Measurements from ENCODE around the gene PHKA2.

The PHKA2 gene

DNA sequence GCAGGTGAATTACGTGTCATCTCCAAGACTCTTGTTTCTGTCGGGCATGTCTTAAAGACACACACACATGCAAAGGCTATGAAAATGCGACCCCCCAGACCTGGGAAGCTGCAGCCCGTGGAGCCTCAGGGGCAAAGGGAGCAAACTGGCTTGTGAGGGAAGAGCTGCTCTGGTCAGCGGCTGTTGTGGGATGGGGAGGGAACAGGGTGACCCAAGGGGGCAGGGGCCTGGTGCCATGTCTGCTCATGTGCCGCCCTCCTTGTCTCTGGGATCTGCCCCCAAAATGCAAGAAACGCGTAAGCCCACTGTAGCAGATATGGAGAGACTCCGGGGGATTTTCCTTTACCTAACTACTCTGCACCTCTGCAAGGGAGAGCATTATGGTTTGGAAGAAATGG, 92.4 kb downstream of the PHKA2 start:
- H3K27me3 ChIP-seq (ENCODE audit: insufficient read depth, low read length, poor library complexity) = no peaks in the 10 kb centered on the region
- no peak overlapping the region for H2BK5ac ChIP-seq (ENCODE audit: low read length)

DNA sequence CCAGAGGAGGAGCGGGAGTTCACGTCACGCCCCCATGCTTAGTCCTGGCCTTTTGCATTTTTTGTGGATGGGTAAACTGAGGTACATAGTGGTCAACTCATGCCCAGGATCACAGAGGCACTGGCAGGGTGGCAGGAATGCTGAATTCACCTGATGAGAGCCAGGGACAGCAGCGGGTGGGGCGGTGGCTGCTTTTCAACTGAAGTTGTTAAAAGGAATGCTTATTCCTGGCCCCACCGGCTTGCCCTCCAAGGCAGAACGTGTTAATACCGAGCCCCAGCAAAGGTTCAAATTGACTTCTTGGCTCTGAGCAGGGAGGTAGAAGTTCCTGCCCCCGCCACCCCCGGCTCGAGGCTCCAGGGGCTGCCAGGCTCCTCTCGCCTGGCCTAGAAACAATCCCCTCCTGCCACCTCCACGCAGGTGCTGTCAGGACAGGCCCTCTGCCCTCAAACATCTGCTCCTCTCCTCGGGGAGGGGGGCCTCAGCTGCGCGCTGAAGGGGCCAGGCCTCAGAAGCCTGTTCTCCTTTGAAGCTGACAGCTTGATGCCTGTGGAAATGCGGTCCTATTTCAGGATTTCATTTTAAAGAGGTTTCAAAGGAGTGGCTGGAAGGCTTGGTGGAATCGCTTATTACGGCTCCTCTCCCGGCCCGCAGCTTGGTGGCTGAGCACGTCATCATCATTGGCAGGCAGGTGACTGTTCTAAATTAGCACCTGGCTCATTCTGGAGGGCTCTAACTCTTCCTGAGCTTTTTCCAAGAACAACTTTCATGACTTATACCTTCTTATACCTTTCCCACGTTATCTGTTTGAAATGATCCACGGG, 93.0 kb downstream of the PHKA2 start:
- Histone ChIP-seq H4K8ac (ENCODE audit: low read depth, low read length) (no peak overlapping the region), H3K36me3 (ENCODE audit: control insufficient read depth, insufficient read depth, low read length) (no peaks in the 10 kb centered on the region), H2BK5ac (ENCODE audit: low read length) (no peak overlapping the region), H4K5ac (ENCODE audit: low read length) (no peak overlapping the region), H2BK120ac (ENCODE audit: low read depth, low read length) (no peak overlapping the region), H3K23ac (ENCODE audit: low read length) (no peak overlapping the region), H2AK5ac (ENCODE audit: low read length) (no peak overlapping the region), H3K4ac (ENCODE audit: low read depth, low read length) (no peak overlapping the region), H3K4me1 (ENCODE audit: control insufficient read depth, low read depth, low read length) (no peaks in the 10 kb centered on the region), H3K4me2 (ENCODE audit: low read length) (no peak overlapping the region), H3K27me3 (ENCODE audit: insufficient read depth, low read length, poor library complexity) (no peaks in the 10 kb centered on the region), H3K9ac (ENCODE audit: low read length) (no peak overlapping the region), H3K79me1 (ENCODE audit: low read length) (no peaks in the 10 kb centered on the region), H3K27ac (ENCODE audit: low read depth, low read length) (no peak overlapping the region), H3K79me2 (ENCODE audit: control insufficient read depth, insufficient read depth, low read length) (no peaks in the 10 kb centered on the region), H3K4me3 (ENCODE audit: low read length) (no peak overlapping the region), H3K56ac (ENCODE audit: low read length) (no peak overlapping the region), H2BK15ac (replicated peaks; ENCODE audit: low read depth) (no peak overlapping the region), H3K18ac (ENCODE audit: low read length) (no peak overlapping the region)
- no CpG with 5 or more reads among the region's 24 CpGs for WGBS (ENCODE audit: extremely low coverage, insufficient coverage, low lambda C conversion rate)
- DNase-seq = no peak

More for the DNA sequence above, 92.4 kb downstream of the PHKA2 start:
- no peak overlapping the region for H2BK15ac ChIP-seq (replicated peaks; ENCODE audit: low read depth)
- no peak overlapping the region for H3K9ac ChIP-seq (ENCODE audit: low read length)
- no peak overlapping the region for H3K4me3 ChIP-seq (ENCODE audit: low read length)
- H3K18ac ChIP-seq (ENCODE audit: low read length) = no peak overlapping the region
- DNase-seq = no peak
- no peak overlapping the region for H4K5ac ChIP-seq (ENCODE audit: low read length)
- H3K4ac ChIP-seq (ENCODE audit: low read depth, low read length) = no peak overlapping the region
- no peak overlapping the region for H3K4me2 ChIP-seq (ENCODE audit: low read length)
- no peak overlapping the region for H2AK5ac ChIP-seq (ENCODE audit: low read length)
- H3K79me2 ChIP-seq (ENCODE audit: control insufficient read depth, insufficient read depth, low read length) = no peaks in the 10 kb centered on the region
- no peak overlapping the region for H3K23ac ChIP-seq (ENCODE audit: low read length)
- no peaks in the 10 kb centered on the region for H3K4me1 ChIP-seq (ENCODE audit: control insufficient read depth, low read depth, low read length)
- no peaks in the 10 kb centered on the region for H3K79me1 ChIP-seq (ENCODE audit: low read length)
- no peak overlapping the region for H3K56ac ChIP-seq (ENCODE audit: low read length)
- no peaks in the 10 kb centered on the region for H3K36me3 ChIP-seq (ENCODE audit: control insufficient read depth, insufficient read depth, low read length)
- no peak overlapping the region for H2BK120ac ChIP-seq (ENCODE audit: low read depth, low read length)
- no peak overlapping the region for H4K8ac ChIP-seq (ENCODE audit: low read depth, low read length)
- no peak overlapping the region for H3K27ac ChIP-seq (ENCODE audit: low read depth, low read length)
- no CpG with 5 or more reads among the region's 9 CpGs for WGBS (ENCODE audit: extremely low coverage, insufficient coverage, low lambda C conversion rate)

DNA sequence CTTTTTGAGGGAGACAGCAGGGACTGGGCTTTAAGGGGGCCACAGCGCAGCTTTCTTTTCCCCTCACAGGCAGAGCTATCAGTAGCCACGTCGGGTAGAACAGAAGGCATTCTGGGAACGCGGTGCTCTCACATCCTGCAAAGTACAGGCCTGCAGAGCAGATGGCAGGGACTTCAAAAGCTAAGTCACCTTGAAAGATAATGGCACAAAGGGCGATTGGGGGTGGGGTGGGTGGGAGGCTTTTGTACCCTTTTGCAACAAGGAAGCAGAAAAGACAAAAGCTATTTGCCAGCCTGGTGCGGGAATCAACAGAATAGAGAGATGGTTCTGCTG, 93.9 kb downstream of the PHKA2 start:
- no peak for DNase-seq
- no peak overlapping the region for H3K18ac ChIP-seq (ENCODE audit: low read length)
- H2BK15ac ChIP-seq (replicated peaks; ENCODE audit: low read depth) = no peak overlapping the region
- no peak overlapping the region for H2BK120ac ChIP-seq (ENCODE audit: low read depth, low read length)
- no peaks in the 10 kb centered on the region for H3K4me1 ChIP-seq (ENCODE audit: control insufficient read depth, low read depth, low read length)
- H3K27ac ChIP-seq (ENCODE audit: low read depth, low read length) = no peak overlapping the region
- no peak overlapping the region for H3K23ac ChIP-seq (ENCODE audit: low read length)
- no peak overlapping the region for H3K4me2 ChIP-seq (ENCODE audit: low read length)
- H3K4ac ChIP-seq (ENCODE audit: low read depth, low read length) = no peak overlapping the region
- no peaks in the 10 kb centered on the region for H3K27me3 ChIP-seq (ENCODE audit: insufficient read depth, low read length, poor library complexity)
- H4K8ac ChIP-seq (ENCODE audit: low read depth, low read length) = no peak overlapping the region
- H3K79me1 ChIP-seq (ENCODE audit: low read length) = no peaks in the 10 kb centered on the region
- WGBS (ENCODE audit: extremely low coverage, insufficient coverage, low lambda C conversion rate) = no CpG with 5 or more reads among the region's 7 CpGs
- no peaks in the 10 kb centered on the region for H3K36me3 ChIP-seq (ENCODE audit: control insufficient read depth, insufficient read depth, low read length)
- H4K5ac ChIP-seq (ENCODE audit: low read length) = no peak overlapping the region
- H2AK5ac ChIP-seq (ENCODE audit: low read length) = no peak overlapping the region
- no peaks in the 10 kb centered on the region for H3K79me2 ChIP-seq (ENCODE audit: control insufficient read depth, insufficient read depth, low read length)
- H3K9ac ChIP-seq (ENCODE audit: low read length) = no peak overlapping the region
- H3K4me3 ChIP-seq (ENCODE audit: low read length) = no peak overlapping the region
- no peak overlapping the region for H2BK5ac ChIP-seq (ENCODE audit: low read length)
- no peak overlapping the region for H3K56ac ChIP-seq (ENCODE audit: low read length)

DNA sequence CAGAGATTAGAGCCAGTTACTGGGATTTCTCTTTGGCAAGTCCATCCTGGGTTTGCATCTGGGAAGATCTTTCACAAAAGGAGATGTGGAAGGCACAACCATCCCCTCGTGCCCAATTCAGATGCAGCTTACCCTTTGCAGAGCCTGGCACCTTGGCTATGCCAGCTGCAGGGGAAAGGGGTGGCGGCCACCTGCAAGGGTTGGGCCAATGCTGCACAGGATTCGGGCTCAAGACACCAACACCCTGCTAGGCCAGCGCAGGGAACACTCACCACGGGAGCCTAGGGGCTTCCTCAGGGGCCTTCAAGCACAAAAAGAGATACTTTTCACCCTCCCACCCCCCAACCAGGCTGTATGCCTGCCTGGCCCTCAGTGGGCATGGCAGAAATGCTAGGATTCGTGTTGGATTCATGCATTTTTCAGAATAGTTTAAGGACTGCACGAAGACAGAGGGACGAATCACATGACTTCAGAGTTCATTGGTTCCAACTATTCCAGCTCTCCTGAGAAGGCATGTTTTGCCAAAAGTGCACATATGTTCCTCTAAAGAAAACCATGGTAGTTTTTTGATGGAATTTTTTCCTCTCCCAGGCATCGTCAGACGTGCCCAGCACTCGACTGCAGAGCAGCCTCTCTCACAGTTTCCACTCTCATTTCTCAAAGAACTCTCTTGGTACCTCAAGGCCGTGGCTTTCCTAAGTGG, 94.4 kb downstream of the PHKA2 start:
- Histone ChIP-seq H3K4me2 (ENCODE audit: low read length) (no peak overlapping the region), H3K56ac (ENCODE audit: low read length) (no peak overlapping the region), H3K27ac (ENCODE audit: low read depth, low read length) (no peak overlapping the region), H3K18ac (ENCODE audit: low read length) (no peak overlapping the region), H3K4me1 (ENCODE audit: control insufficient read depth, low read depth, low read length) (no peaks in the 10 kb centered on the region), H3K79me1 (ENCODE audit: low read length) (no peaks in the 10 kb centered on the region), H3K9ac (ENCODE audit: low read length) (no peak overlapping the region), H2BK15ac (replicated peaks; ENCODE audit: low read depth) (no peak overlapping the region), H4K8ac (ENCODE audit: low read depth, low read length) (no peak overlapping the region), H2AK5ac (ENCODE audit: low read length) (no peak overlapping the region), H3K4ac (ENCODE audit: low read depth, low read length) (no peak overlapping the region), H3K79me2 (ENCODE audit: control insufficient read depth, insufficient read depth, low read length) (no peaks in the 10 kb centered on the region), H3K4me3 (ENCODE audit: low read length) (no peak overlapping the region), H2BK5ac (ENCODE audit: low read length) (no peak overlapping the region), H3K36me3 (ENCODE audit: control insufficient read depth, insufficient read depth, low read length) (no peaks in the 10 kb centered on the region), H4K5ac (ENCODE audit: low read length) (no peak overlapping the region), H2BK120ac (ENCODE audit: low read depth, low read length) (no peak overlapping the region), H3K27me3 (ENCODE audit: insufficient read depth, low read length, poor library complexity) (no peaks in the 10 kb centered on the region), H3K23ac (ENCODE audit: low read length) (no peak overlapping the region)
- DNase-seq = no peak
- no CpG with 5 or more reads among the region's 12 CpGs for WGBS (ENCODE audit: extremely low coverage, insufficient coverage, low lambda C conversion rate)

DNA sequence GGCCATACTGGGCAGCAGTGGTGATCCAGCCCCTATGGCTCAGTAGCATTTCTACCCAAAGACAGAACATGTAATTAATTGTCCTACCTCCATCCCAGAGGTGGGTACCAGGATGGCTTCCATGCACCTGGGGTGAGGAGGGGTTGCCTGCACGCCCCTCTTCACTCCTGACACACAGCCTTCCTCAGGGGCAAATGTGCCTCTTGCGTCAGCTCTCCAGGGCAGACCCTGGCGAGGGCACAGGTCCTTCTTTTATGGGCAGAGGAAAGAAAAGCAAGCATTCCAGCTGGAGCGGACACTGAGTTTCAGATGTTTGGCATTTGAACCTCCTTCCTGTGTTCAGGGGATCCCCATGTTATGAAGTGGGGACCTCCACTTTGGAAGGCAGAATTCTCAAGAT, 95.6 kb downstream of the PHKA2 start:
- H3K56ac ChIP-seq (ENCODE audit: low read length) = no peak overlapping the region
- no peak overlapping the region for H2BK120ac ChIP-seq (ENCODE audit: low read depth, low read length)

More for the DNA sequence above, 95.6 kb downstream of the PHKA2 start:
- H3K23ac ChIP-seq (ENCODE audit: low read length) = no peak overlapping the region
- no peak overlapping the region for H3K9ac ChIP-seq (ENCODE audit: low read length)
- no peak overlapping the region for H3K4me2 ChIP-seq (ENCODE audit: low read length)
- no peaks in the 10 kb centered on the region for H3K79me1 ChIP-seq (ENCODE audit: low read length)
- no peak for DNase-seq
- no peaks in the 10 kb centered on the region for H3K27me3 ChIP-seq (ENCODE audit: insufficient read depth, low read length, poor library complexity)
- no peak overlapping the region for H2BK5ac ChIP-seq (ENCODE audit: low read length)
- no peaks in the 10 kb centered on the region for H3K79me2 ChIP-seq (ENCODE audit: control insufficient read depth, insufficient read depth, low read length)
- no peak overlapping the region for H4K8ac ChIP-seq (ENCODE audit: low read depth, low read length)
- H4K5ac ChIP-seq (ENCODE audit: low read length) = no peak overlapping the region
- no peak overlapping the region for H3K18ac ChIP-seq (ENCODE audit: low read length)
- no CpG with 5 or more reads among the region's 4 CpGs for WGBS (ENCODE audit: extremely low coverage, insufficient coverage, low lambda C conversion rate)
- no peak overlapping the region for H3K27ac ChIP-seq (ENCODE audit: low read depth, low read length)
- no peaks in the 10 kb centered on the region for H3K36me3 ChIP-seq (ENCODE audit: control insufficient read depth, insufficient read depth, low read length)
- H3K4me3 ChIP-seq (ENCODE audit: low read length) = no peak overlapping the region
- no peak overlapping the region for H3K4ac ChIP-seq (ENCODE audit: low read depth, low read length)
- no peaks in the 10 kb centered on the region for H3K4me1 ChIP-seq (ENCODE audit: control insufficient read depth, low read depth, low read length)
- H2AK5ac ChIP-seq (ENCODE audit: low read length) = no peak overlapping the region
- no peak overlapping the region for H2BK15ac ChIP-seq (replicated peaks; ENCODE audit: low read depth)
